Measurements from ENCODE around the gene NRN1L. TPM values are rescaled to one million over a fixed set of nuclear protein-coding genes. Genes with fewer than 3 reads are reported as not detected.

NRN1L gene
- total and polyA plus RNA-seq, 4 donors: 1.1 to 5.8 (median 3.6) TPM

DNA sequence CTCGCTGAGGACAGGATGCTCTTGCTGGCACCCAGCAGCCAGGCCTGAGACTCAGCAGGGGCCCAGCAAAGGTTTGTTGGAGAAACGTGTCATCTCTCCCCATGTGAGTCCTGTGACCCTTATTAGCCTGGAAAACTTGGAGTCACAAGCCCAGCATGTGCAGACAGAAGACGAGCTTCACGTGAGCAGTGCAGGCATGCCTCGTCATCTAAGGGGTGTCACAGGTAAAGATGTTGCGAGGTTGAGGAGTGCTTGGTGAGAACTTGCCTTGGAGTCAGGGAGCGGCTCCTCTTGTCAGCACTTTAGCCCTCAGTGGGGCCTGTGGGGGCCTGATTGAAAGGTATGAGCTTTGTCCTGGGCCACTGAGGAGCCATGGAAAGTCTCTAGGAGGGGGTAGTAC is 49.1 kb downstream of the NRN1L start:
- Histone ChIP-seq H3K9me3 (ENCODE audit: control insufficient read depth in 4 of 4, insufficient read depth in 3 of 4, low read length in 3 of 4) (no peaks in the 10 kb centered on the region), H3K27me3 (ENCODE audit: control insufficient read depth in 3 of 3, insufficient read depth in 3 of 3, low read length in 2 of 3) (no peaks in the 10 kb centered on the region), H3K4me1 (ENCODE audit: control insufficient read depth in 5 of 5, insufficient read depth in 5 of 5, low read length in 5 of 5) (peaks cover 0 to 23% (median 5%) of the 10 kb centered on the region in 5 donors), H3K4me3 (no peak overlapping the region), H3K9ac (ENCODE audit: insufficient read depth in 1 of 2, low read length in 2 of 2) (no peak overlapping the region), H3K27ac (ENCODE audit: low read depth in 1 of 2, low read length in 1 of 2) (no peak overlapping the region), H3K36me3 (ENCODE audit: control insufficient read depth in 4 of 4, insufficient read depth in 4 of 4, low read length in 4 of 4) (peaks cover 0 to 36% (median 13%) of the 10 kb centered on the region in 4 donors)
- DNase-seq (no peak), ATAC-seq (ENCODE audit: insufficient read depth, low FRiP score) (no peak)
- TF ChIP-seq, protein P1, sequence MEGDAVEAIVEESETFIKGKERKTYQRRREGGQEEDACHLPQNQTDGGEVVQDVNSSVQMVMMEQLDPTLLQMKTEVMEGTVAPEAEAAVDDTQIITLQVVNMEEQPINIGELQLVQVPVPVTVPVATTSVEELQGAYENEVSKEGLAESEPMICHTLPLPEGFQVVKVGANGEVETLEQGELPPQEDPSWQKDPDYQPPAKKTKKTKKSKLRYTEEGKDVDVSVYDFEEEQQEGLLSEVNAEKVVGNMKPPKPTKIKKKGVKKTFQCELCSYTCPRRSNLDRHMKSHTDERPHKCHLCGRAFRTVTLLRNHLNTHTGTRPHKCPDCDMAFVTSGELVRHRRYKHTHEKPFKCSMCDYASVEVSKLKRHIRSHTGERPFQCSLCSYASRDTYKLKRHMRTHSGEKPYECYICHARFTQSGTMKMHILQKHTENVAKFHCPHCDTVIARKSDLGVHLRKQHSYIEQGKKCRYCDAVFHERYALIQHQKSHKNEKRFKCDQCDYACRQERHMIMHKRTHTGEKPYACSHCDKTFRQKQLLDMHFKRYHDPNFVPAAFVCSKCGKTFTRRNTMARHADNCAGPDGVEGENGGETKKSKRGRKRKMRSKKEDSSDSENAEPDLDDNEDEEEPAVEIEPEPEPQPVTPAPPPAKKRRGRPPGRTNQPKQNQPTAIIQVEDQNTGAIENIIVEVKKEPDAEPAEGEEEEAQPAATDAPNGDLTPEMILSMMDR (IDR thresholded peaks at IDR 0.05; ENCODE audit: control extremely low read depth, extremely low read depth): no peak
- WGBS, 2 donors: 86 to 90% methylated on average over 7 of the region's 7 CpGs

DNA sequence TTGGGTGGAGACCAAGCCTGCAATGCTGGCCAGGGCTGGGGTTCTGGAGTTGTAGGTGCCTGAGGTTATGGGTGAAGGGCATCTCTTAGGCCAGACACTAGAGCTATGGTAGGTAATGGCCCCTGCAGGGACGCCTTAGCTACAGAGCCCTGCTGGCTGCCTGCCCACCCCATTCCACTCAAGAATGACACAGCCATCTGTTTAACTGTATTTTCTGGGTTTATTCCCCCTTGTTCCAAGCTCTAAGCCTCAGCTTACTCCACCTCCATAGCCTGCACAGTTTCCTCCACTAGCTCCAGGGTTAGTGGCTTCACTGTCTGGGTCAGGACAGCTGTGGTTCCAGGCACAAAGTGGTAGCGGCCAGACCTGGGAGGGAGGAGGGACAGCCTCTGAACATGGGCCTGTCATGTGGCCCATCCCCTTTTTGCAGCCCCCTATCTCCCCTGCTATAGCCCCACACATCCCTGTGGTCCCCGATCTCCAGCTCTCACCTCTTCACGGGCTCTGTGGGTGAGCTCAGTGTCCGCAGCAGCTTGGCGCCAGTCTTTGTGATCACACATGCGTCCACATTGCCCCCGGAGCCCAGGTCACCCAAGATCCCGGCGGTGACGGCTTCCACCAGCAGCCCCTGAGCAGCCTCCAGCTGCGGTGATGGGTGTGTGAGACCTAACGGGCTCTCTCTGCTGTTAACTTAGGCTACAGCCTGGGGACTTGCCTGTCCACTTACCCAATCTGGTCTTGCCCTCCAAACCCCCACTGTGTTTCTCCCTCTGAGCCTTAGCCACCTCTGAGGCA is 49.8 kb downstream of the NRN1L start:
- WGBS, 2 donors: 70 to 85% methylated on average over 13 of the region's 13 CpGs
- ATAC-seq (ENCODE audit: insufficient read depth, low FRiP score) (no peak), DNase-seq (no peak)
- H3K36me3 ChIP-seq (ENCODE audit: control insufficient read depth in 4 of 4, insufficient read depth in 4 of 4, low read length in 4 of 4): peaks cover 0 to 38% (median 10%) of the 10 kb centered on the region in 4 donors
- TF ChIP-seq, protein P1 (IDR thresholded peaks at IDR 0.05; ENCODE audit: control extremely low read depth, extremely low read depth): no peak
- H3K4me1 ChIP-seq (ENCODE audit: control insufficient read depth in 5 of 5, insufficient read depth in 5 of 5, low read length in 5 of 5): peaks cover 0 to 23% (median 5%) of the 10 kb centered on the region in 5 donors
- H3K4me3 ChIP-seq: no peak overlapping the region
- no peaks in the 10 kb centered on the region for H3K27me3 ChIP-seq (ENCODE audit: control insufficient read depth in 3 of 3, insufficient read depth in 3 of 3, low read length in 2 of 3)
- no peaks in the 10 kb centered on the region for H3K9me3 ChIP-seq (ENCODE audit: control insufficient read depth in 4 of 4, insufficient read depth in 3 of 4, low read length in 3 of 4)
- peak overlapping the region in 1 of 2 donors; percentile 94 for H3K27ac ChIP-seq (ENCODE audit: low read depth in 1 of 2, low read length in 1 of 2)
- peak overlapping the region in 1 of 2 donors; percentile 43 for H3K9ac ChIP-seq (ENCODE audit: insufficient read depth in 1 of 2, low read length in 2 of 2)

GRCh38 chr16:67935101-67935401 is 50.4 kb downstream of the NRN1L start:
- Histone ChIP-seq H3K9ac (ENCODE audit: insufficient read depth in 1 of 2, low read length in 2 of 2) (peak overlapping the region in 1 of 2 donors; percentile 43), H3K36me3 (ENCODE audit: control insufficient read depth in 4 of 4, insufficient read depth in 4 of 4, low read length in 4 of 4) (peaks cover 0 to 39% (median 7%) of the 10 kb centered on the region in 4 donors), H3K27ac (ENCODE audit: low read depth in 1 of 2, low read length in 1 of 2) (peak overlapping the region; percentile 38 to 94), H3K4me1 (ENCODE audit: control insufficient read depth in 5 of 5, insufficient read depth in 5 of 5, low read length in 5 of 5) (peaks cover 0 to 23% (median 5%) of the 10 kb centered on the region in 5 donors), H3K4me3 (peak overlapping the region; percentile 20), H3K27me3 (ENCODE audit: control insufficient read depth in 3 of 3, insufficient read depth in 3 of 3, low read length in 2 of 3) (no peaks in the 10 kb centered on the region), H3K9me3 (ENCODE audit: control insufficient read depth in 4 of 4, insufficient read depth in 3 of 4, low read length in 3 of 4) (no peaks in the 10 kb centered on the region)
- DNase-seq: peak in 2 of 3 donors; percentile 29 to 33
- TF ChIP-seq, protein P1 (IDR thresholded peaks at IDR 0.05; ENCODE audit: control extremely low read depth, extremely low read depth): no peak
- WGBS, 2 donors: 50 to 70% methylated on average over 13 of the region's 13 CpGs
- ATAC-seq (ENCODE audit: insufficient read depth, low FRiP score): no peak

Data from lung (tissue), 12 donors.